ENCODE data around the gene PLPP3. TPM values are rescaled to one million over a fixed set of nuclear protein-coding genes. Genes with fewer than 3 reads are reported as not detected.

The PLPP3 gene
- polyA plus RNA-seq, 3 donors = 0.21 to 0.32 TPM; not detected in 1

DNA sequence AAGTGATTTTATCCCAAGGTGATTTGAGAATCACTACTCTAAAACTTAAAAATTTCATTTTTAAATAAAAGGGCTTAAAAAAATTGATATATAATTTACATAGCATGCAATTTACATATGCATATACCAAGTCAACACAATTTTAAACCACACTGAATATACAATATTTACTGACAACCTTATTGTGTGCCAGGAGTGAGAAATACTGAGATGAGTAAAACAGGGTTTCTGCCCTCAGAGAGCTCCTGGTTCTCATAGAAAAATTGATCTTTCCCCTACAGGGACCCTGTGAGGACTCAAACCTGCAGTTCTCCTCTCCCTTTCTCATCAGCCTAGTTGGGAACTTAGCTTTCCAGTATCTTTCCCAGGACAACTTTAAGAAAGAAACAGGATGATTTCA, 27.0 kb downstream of the PLPP3 start:
- intact Hi-C loops (cut with micrococcal nuclease) = no loop called here
- Histone ChIP-seq H2AFZ (ENCODE audit: insufficient read depth, low read depth, low read length, poor library complexity, severe bottlenecking) (no peak overlapping the region), H3K27me3 (ENCODE audit: control insufficient read depth in 2 of 2, insufficient read depth in 2 of 2, low read length in 2 of 2) (no peaks in the 10 kb centered on the region), H3K27ac (ENCODE audit: low read depth in 1 of 2, low read length in 2 of 2) (no peak overlapping the region), H3K9me3 (replicated peaks in 1 of 2; ENCODE audit: control insufficient read depth in 1 of 2, insufficient read depth in 1 of 2, low read length in 2 of 2) (no peaks in the 10 kb centered on the region), H3K4me3 (replicated peaks in 1 of 3; ENCODE audit: low read depth in 2 of 3, low read length in 3 of 3) (no peak overlapping the region), H3K9ac (ENCODE audit: insufficient read depth, low read length, poor library complexity, severe bottlenecking) (no peak overlapping the region), H3K36me3 (replicated peaks in 1 of 2; ENCODE audit: control insufficient read depth in 1 of 2, insufficient read depth in 2 of 2, low read length in 2 of 2) (no peaks in the 10 kb centered on the region), H3K79me2 (ENCODE audit: insufficient read depth, low read length) (no peaks in the 10 kb centered on the region), H3K4me2 (replicated peaks; ENCODE audit: extremely low read depth, low read length, poor library complexity, severe bottlenecking) (no peak overlapping the region), H4K20me1 (ENCODE audit: insufficient read depth, low read length) (no peaks in the 10 kb centered on the region), H3K4me1 (ENCODE audit: control insufficient read depth in 1 of 2, insufficient read depth in 2 of 2, low read length in 2 of 2) (no peaks in the 10 kb centered on the region)
- peaks cover 8% of the 10 kb centered on the region for H3K4me1 Mint-ChIP-seq
- peaks cover 2 to 4% (median 3%) of the 10 kb centered on the region in 3 donors for H3K27me3 Mint-ChIP-seq (ENCODE audit: low read depth in 3 of 3)
- TF ChIP-seq, protein P1, sequence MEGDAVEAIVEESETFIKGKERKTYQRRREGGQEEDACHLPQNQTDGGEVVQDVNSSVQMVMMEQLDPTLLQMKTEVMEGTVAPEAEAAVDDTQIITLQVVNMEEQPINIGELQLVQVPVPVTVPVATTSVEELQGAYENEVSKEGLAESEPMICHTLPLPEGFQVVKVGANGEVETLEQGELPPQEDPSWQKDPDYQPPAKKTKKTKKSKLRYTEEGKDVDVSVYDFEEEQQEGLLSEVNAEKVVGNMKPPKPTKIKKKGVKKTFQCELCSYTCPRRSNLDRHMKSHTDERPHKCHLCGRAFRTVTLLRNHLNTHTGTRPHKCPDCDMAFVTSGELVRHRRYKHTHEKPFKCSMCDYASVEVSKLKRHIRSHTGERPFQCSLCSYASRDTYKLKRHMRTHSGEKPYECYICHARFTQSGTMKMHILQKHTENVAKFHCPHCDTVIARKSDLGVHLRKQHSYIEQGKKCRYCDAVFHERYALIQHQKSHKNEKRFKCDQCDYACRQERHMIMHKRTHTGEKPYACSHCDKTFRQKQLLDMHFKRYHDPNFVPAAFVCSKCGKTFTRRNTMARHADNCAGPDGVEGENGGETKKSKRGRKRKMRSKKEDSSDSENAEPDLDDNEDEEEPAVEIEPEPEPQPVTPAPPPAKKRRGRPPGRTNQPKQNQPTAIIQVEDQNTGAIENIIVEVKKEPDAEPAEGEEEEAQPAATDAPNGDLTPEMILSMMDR (IDR thresholded peaks at IDR 0.05) = no peak
- no peaks in the 10 kb centered on the region for H3K36me3 Mint-ChIP-seq
- H3K27ac Mint-ChIP-seq = no peak overlapping the region
- no peaks in the 10 kb centered on the region for H3K9me3 Mint-ChIP-seq
- no peak overlapping the region for H3K4me3 Mint-ChIP-seq
- DNase-seq = no peak

DNA sequence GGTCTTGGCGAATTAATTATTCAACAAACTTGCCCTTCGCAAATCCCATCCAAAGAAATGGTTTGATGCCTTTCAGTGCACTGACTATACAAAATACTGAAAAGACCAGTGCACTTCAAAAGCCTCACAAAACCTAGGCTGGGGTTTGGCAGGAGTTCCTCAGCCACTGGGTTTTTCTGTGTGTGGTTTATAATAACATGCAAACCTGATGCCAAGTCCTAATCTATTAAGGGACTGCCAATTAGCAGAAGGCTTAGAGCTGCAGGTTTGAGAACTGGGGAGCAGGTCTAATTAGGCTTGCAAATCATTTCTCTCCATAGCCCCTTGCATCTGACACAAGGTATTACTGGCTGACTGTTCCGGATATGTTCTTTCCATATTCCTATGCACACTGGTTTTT, 27.7 kb downstream of the PLPP3 start:
- Mint-ChIP-seq H3K4me3 (no peak overlapping the region), H3K4me1 (peaks cover 5% of the 10 kb centered on the region), H3K27ac (no peak overlapping the region), H3K36me3 (no peaks in the 10 kb centered on the region), H3K27me3 (ENCODE audit: low read depth in 3 of 3) (peaks cover 0 to 3% (median 2%) of the 10 kb centered on the region in 3 donors), H3K9me3 (no peaks in the 10 kb centered on the region)
- Histone ChIP-seq H2AFZ (ENCODE audit: insufficient read depth, low read depth, low read length, poor library complexity, severe bottlenecking) (no peak overlapping the region), H3K4me2 (replicated peaks; ENCODE audit: extremely low read depth, low read length, poor library complexity, severe bottlenecking) (no peak overlapping the region), H3K4me1 (ENCODE audit: control insufficient read depth in 1 of 2, insufficient read depth in 2 of 2, low read length in 2 of 2) (no peaks in the 10 kb centered on the region), H3K9me3 (replicated peaks in 1 of 2; ENCODE audit: control insufficient read depth in 1 of 2, insufficient read depth in 1 of 2, low read length in 2 of 2) (no peaks in the 10 kb centered on the region), H3K79me2 (ENCODE audit: insufficient read depth, low read length) (no peaks in the 10 kb centered on the region), H3K4me3 (replicated peaks in 1 of 3; ENCODE audit: low read depth in 2 of 3, low read length in 3 of 3) (no peak overlapping the region), H3K27me3 (ENCODE audit: control insufficient read depth in 2 of 2, insufficient read depth in 2 of 2, low read length in 2 of 2) (no peaks in the 10 kb centered on the region), H4K20me1 (ENCODE audit: insufficient read depth, low read length) (no peaks in the 10 kb centered on the region), H3K27ac (ENCODE audit: low read depth in 1 of 2, low read length in 2 of 2) (no peak overlapping the region), H3K9ac (ENCODE audit: insufficient read depth, low read length, poor library complexity, severe bottlenecking) (no peak overlapping the region), H3K36me3 (replicated peaks in 1 of 2; ENCODE audit: control insufficient read depth in 1 of 2, insufficient read depth in 2 of 2, low read length in 2 of 2) (no peaks in the 10 kb centered on the region)
- intact Hi-C loops (cut with micrococcal nuclease) = no loop called here
- WGBS (ENCODE audit: insufficient coverage) = 100% methylated on average over 2 of the region's 3 CpGs
- DNase-seq = no peak
- TF ChIP-seq, protein P1 (IDR thresholded peaks at IDR 0.05) = no peak
